ENCODE data around the gene PTPN20. TPM values are rescaled to one million over a fixed set of nuclear protein-coding genes. Genes with fewer than 3 reads are reported as not detected.

PTPN20 gene
- total and polyA plus RNA-seq, 10 donors, result 0.39 to 13.9 (median 2.8) TPM

DNA sequence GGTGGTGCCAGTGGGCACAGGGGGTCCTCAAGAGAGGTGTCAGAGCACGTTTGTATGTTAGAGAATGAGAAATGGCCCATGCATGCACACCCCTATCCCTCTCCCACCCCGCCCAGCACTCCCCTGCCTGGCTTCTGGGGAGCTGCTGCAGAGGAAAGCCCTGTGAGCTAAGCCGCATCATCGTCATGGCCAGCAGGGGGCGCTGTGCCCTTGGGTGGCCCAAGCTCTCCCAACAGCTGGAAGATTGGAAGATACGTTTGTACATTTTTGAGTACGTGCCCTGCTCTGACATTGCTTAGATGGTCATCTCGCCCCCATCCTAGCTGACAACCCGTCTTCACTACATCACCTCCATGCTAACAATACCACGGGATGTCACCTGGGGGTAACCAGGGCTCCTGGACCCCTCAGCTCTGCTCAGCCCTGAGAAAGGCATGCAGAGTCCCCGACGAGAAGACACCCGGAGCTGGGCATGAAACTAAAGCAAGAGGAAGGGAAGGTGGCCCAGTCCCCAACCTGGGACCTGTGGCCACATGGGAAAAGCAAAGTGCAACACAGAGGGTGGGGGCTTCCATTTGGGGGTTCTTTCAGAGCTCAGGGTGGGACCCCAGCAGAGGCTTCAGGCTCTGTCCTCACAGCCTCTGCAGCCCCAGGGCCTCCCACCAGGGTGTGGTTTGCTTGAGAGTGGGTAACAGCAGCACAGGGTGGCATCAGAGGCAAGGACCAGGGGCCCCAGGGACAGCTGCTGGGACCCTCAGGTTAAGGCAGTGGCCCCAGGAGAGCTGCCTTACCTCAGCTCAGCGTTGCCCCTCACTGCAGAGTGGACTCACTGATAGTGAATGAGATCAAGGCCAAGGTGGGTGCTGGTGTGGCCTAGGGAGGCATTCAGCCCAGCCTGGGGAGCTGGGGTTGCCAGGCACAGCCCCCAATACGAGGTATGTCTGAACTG is 136.6 kb downstream of the PTPN20 start:
- Histone ChIP-seq H3K4me3 (no peak overlapping the region), H3K36me3 (no peaks in the 10 kb centered on the region), H3K27ac (no peak overlapping the region), H3K9me3 (no peaks in the 10 kb centered on the region), H3K27me3 (replicated peaks in 1 of 7) (no peaks in the 10 kb centered on the region), H3K4me1 (peaks cover 0 to 13% (median 5%) of the 10 kb centered on the region in 6 donors)
- intact Hi-C loops (cut with DNase I; ENCODE audit: low total_unique reads), result loop anchor here (2.0 kb wide), 1 partner anchor 265 kb away; no protein-coding TSS in a partner anchor
- 42 to 58% (median 50%) methylated on average over 14 to 15 of the region's 15 CpGs for WGBS, 5 donors
- peak; percentile 93 for DNase-seq
- TF ChIP-seq, protein P1, sequence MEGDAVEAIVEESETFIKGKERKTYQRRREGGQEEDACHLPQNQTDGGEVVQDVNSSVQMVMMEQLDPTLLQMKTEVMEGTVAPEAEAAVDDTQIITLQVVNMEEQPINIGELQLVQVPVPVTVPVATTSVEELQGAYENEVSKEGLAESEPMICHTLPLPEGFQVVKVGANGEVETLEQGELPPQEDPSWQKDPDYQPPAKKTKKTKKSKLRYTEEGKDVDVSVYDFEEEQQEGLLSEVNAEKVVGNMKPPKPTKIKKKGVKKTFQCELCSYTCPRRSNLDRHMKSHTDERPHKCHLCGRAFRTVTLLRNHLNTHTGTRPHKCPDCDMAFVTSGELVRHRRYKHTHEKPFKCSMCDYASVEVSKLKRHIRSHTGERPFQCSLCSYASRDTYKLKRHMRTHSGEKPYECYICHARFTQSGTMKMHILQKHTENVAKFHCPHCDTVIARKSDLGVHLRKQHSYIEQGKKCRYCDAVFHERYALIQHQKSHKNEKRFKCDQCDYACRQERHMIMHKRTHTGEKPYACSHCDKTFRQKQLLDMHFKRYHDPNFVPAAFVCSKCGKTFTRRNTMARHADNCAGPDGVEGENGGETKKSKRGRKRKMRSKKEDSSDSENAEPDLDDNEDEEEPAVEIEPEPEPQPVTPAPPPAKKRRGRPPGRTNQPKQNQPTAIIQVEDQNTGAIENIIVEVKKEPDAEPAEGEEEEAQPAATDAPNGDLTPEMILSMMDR (IDR thresholded peaks at IDR 0.05 in 8 of 11, conservative IDR thresholded peaks at IDR 0.05 in 3 of 11), result peak; percentile 62 to 91 (median 81)
- peak in 1 of 3 donors; percentile 21 for TF ChIP-seq POLR2AphosphoS5 (IDR thresholded peaks at IDR 0.05)
- no peak for TF ChIP-seq POLR2A (IDR thresholded peaks at IDR 0.05)

DNA sequence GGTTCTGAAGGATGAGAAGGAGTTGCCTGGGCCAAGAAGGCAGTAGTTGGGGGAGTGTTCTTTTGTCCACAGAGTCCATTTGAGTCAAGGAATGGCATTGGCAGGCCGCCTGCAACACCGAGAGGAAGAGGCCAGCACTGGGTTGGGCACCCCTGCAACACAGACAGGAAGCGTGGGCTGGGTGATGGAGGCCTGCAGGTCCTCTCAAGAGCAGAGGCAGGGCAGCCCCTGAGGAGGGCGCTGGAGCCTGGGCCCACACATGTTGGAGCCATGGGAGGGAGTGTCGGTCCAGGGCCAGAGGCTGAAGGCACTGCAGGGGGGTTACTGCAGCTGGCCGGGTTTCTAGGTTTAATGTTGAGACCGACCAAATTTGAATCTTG is 137.3 kb downstream of the PTPN20 start:
- Histone ChIP-seq H3K4me3 (no peak overlapping the region), H3K36me3 (no peaks in the 10 kb centered on the region), H3K27me3 (replicated peaks in 1 of 7) (no peaks in the 10 kb centered on the region), H3K4me1 (peaks cover 0 to 13% (median 5%) of the 10 kb centered on the region in 6 donors), H3K9me3 (no peaks in the 10 kb centered on the region), H3K27ac (no peak overlapping the region)
- intact Hi-C loops (cut with DNase I; ENCODE audit: low total_unique reads), result no loop called here
- TF ChIP-seq, protein P1 (IDR thresholded peaks at IDR 0.05 in 8 of 11, conservative IDR thresholded peaks at IDR 0.05 in 3 of 11), result no peak
- no peak for TF ChIP-seq POLR2A (IDR thresholded peaks at IDR 0.05)
- TF ChIP-seq POLR2AphosphoS5 (IDR thresholded peaks at IDR 0.05), result no peak
- DNase-seq, result peak; percentile 75
- 62 to 90% (median 74%) methylated on average over 3 to 7 of the region's 7 CpGs for WGBS, 5 donors

DNA sequence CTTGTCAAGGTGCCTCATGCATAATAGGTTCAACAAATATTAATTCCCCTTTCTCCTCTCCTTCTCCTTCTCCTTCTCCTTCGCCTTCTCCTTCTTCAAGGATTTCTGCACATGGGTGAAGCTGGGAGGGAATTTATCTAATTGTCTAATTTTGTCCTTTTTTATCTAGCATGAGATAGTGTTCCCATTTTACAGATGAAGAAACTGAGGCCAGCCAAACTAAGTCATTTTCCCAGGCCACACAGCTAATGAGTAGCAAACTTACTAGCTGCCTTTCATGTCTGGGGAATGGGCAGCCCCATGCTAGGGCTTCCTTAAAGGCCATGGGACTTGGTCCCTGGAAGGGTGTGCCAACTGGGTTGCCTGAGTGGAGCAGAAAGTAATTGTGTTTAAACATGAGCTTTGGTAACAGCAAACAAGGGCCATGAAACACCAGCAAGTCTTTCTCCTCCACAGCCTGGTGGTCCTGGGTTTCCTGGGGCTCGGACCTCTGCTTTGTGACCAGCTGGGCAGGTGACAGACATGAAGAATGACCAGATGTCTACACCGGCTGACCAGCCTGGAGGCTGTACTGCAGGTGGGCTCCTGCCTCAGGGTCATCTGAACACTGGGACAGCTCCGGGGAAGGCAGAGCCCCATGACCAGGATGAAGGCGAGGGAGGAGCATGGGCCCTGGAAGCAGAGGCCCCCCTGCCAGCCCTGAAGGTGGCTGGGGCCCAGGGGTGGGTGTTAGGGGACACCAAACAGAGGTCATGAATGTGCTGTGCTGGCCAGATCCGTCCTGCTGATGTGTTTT is 138.0 kb downstream of the PTPN20 start:
- peak; percentile 62 for DNase-seq
- Histone ChIP-seq H3K4me1 (peaks cover 0 to 13% (median 5%) of the 10 kb centered on the region in 6 donors), H3K4me3 (no peak overlapping the region), H3K36me3 (no peaks in the 10 kb centered on the region), H3K27ac (no peak overlapping the region), H3K9me3 (no peaks in the 10 kb centered on the region), H3K27me3 (replicated peaks in 1 of 7) (no peaks in the 10 kb centered on the region)
- WGBS, 5 donors, result 79 to 85% (median 82%) methylated on average over 6 of the region's 6 CpGs
- intact Hi-C loops (cut with DNase I; ENCODE audit: low total_unique reads), result no loop called here
- TF ChIP-seq POLR2A (IDR thresholded peaks at IDR 0.05), result no peak
- TF ChIP-seq, protein P1 (IDR thresholded peaks at IDR 0.05 in 8 of 11, conservative IDR thresholded peaks at IDR 0.05 in 3 of 11), result no peak
- no peak for TF ChIP-seq POLR2AphosphoS5 (IDR thresholded peaks at IDR 0.05)
